HG02623 (cell line): Measurements from ENCODE around the gene EIF2S2.

Experiments used
- ATAC-seq: cut with Tn5 transposase; IDR thresholded peaks from one replicate; pipeline ENCODE4 v1.9.1; 2021; ENCODE audit warnings: moderate library complexity; ENCODE audit not compliant: unreplicated experiment

EIF2S2 gene

DNA sequence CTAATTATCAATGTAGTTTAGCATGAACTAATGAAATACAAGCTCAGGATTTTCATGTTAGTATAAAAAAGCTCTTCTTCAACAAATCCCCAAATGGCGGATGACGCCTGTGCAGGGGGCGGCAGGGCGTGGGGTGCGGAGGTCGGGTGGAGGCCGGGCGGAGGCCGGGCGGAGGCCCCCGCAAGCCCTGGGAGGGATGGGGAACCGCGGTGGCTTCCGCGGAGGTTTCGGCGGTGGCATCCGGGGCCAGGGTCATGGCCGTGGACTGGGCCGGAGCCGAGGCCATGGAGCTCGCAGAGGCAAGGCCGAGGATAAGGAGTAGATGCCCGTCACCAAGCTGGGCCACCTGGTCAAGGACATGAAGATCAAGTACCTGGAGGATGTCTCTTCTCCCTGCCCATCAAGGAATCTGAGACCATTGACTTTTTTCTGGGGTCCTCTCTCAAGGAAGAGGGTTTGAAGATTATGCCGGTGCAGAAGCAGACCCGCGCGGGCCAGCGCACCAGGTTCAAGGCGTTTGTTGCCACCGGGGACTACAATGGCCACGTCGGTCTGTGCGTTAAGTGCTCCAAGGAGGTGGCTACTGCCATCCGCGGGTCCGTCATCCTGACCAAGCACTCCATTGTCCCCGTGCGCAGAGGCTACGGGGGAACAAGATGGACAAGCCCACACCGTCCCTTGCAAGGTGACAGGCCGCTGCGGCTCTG is 10.4 kb upstream of the EIF2S2 start:
- no peak for ATAC-seq

DNA sequence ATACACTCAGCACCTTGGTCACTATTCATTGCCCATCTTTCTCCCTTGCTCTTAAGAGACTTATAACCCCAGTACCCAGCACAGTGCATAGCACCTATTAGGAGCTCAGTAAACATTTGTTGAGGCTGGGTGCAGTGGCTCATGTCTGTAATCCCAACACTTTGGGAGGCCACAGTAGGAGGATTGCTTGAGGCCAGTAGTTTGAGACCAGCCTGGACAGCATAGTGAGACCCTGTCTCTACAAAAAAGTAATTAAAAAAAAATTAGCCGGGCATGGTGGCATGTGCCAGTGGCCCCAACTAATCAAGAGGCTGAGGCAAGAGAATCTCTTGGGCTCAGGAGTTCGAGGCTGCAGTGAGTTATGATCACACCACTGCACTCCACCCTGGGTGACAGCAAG is 8.2 kb upstream of the EIF2S2 start:
- ATAC-seq: no peak

- ATAC-seq: no peak
These were observed 3.2 kb upstream of the EIF2S2 start for GRCh38 chr20:34115232-34115631.

DNA sequence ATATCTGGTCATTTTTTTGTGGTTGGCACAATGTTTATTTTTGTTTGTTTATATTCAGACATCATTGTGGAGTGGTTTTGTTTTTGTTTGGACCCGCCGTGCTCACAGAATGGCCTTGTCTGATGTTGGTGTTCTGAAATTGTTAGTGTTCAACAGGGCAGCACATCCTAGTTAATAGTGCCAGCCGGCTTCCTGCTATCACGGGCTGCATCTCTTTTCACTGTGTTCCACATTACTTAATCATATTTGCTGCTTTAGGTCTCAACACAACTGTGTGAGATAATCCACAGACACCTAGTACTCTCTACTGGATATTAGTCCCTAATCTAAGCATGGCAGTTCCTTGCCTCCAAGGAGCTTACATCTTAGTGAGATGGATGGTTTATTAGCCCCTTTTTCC is 2.8 kb upstream of the EIF2S2 start:
- ATAC-seq: no peak

- ATAC-seq: no peak
These were observed 608 bp upstream of the EIF2S2 start for GRCh38 chr20:34112600-34113101.

- ATAC-seq: no peak
These were observed 1.1 kb downstream of the EIF2S2 start for GRCh38 chr20:34110745-34111641.

DNA sequence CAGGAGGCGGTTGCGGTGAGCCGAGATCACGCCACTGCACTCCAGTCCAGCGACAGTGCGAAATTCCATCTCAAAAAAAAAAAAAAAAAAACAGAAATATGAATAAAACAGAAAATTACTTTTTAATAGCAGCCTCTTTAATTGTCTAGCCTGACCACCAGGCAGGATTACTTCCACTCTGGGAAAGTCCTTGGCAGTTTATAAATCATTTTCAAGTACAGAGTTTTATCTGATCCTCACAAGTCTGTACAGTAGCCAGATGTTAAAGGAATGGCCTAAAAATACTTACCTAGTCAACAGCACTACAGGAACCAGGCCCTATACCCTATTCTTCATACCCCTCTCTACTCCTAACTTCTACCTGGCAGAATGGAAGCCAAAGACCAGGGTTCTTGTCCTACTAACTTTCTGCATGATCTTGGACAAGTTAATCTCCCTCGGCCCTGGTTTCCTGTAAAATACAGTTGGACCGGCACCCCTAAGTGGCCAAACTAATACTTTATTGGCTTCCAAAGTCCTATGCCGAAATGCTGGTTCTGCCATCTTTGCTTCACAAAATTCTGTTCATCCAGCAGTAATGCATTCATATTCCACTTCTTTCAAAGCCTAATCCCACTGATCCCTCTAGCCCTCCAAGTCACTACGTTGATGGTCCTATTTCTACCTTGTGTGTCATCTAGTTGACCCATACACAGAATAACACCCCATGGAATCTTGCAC is 1.9 kb downstream of the EIF2S2 start:
- no peak for ATAC-seq

GRCh38 chr20:34109442-34109841 is 2.6 kb downstream of the EIF2S2 start:
- no peak for ATAC-seq

DNA sequence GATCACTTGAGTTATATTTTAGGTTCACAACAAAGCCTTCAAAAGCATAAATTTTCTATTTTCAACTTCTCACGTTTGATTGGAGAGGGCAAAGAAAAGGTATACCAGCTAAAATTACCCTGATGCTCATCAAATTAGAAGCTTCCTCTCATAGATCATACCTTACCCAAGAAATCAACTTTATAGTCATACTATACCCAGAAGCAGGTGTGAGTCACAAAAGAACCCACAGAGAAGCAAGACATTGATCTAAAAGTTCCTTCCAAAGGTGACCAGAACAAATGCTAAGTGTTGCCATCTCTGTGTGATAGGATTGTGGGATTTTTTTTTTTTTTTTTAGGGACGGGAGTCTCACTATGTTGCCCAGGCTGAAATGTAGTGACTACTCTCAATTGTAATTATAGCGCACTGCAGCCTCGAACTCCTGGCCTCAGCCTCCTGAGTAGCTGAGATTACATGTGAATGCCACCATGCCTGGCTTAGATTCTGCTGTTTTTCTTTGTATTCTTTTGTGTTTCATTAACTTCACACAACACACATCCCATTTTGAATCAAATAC is 3.3 kb downstream of the EIF2S2 start:
- ATAC-seq: no peak

- ATAC-seq: no peak
These were observed 5.9 kb downstream of the EIF2S2 start for GRCh38 chr20:34105978-34106675.

GRCh38 chr20:34104059-34104458 is 8.0 kb downstream of the EIF2S2 start:
- no peak for ATAC-seq

DNA sequence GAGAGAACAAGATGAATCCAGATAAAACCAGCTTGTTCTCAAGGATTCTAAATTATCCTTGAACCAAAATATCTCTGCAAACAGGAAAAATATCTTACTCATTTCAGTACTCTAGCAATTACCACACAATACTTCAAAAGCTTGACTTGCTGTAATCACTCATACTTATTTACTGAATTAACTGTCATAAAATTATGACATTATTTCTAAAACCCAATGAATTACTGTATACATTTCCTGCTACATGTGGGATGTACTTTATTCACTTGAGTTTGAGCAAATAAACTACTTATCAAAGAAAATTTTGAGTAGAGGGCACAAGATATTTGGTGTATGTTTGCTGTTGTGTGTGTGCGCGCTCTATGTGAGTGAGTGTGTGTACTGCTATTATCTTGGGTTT is 9.7 kb downstream of the EIF2S2 start:
- no peak for ATAC-seq

GRCh38 chr20:34100576-34100975 is 11.5 kb downstream of the EIF2S2 start:
- no peak for ATAC-seq

DNA sequence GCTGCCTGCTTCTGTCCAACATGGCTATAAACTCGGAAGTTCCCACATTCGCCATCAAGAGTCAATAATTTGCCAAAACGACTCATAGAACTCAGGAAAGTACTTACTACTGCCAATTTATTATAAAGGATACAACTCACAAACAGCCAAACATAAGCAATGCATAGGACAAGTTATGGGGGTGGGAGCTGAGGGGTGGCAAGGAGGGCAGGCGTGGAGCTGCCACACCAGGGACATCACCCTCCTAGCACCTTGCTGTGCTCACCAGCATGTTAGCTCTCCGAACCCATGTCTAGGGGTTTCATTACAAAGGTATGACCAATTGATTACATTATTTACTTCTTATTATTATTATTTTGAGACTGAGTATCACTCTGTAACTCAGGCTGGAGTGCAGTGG is 12.4 kb downstream of the EIF2S2 start:
- no peak for ATAC-seq

DNA sequence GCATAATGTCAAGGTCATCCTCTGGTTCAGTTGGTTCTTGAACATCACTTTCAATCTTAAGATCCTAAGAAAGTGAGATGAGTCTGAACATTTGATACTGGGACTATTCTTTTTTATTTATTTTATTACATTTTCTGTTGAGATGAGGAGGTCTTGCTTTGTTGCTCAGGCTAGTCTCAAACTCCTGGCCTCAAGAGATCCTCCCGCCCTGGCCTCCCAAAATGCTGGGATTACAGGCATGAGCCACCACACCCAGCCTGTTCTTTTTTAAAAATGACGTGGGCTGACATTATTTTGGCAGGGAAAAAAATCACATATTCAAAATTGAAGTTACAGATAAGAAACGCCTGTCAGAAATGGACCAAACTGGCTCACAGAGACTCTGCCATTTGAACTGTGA is 13.5 kb downstream of the EIF2S2 start:
- ATAC-seq: no peak

GRCh38 chr20:34096699-34097444 is 15.2 kb downstream of the EIF2S2 start:
- no peak for ATAC-seq

DNA sequence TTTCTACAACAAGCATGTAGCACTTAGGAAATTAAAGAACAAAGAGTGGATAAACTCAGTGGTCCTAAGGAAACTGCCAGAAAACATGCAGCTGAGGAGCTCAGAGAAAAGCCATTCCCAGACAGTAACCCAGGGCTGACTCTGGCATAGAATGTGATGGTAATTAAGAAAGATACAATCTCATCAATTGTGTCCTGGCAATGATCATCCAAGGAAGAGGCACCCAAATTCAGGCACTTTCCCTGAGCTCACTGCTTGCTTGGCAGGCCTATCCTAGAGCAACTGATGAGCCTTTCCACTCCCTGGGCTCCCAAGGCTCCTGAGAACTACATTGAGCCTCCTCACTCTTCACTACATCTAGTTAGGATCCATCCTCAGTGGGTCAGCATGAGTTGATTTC is 16.2 kb downstream of the EIF2S2 start:
- ATAC-seq: no peak

DNA sequence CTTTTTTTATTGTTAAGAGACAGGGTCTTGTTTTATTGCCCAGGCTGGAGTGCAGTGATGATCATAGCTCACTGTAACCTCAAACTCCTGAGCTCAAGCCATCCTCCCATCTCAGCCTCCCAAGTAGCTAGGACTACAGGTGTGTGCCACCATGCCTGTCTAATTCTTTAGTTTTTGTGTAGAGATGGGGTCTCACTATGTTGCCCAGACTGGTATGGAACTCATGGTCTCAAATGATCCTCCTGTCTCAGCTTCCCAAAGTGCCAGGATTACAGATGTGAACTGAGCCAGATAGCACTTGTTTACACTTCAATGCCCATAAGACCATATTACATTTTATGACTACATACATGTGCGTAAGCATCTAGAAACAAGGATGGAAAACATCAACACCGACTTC is 18.1 kb downstream of the EIF2S2 start:
- no peak for ATAC-seq

DNA sequence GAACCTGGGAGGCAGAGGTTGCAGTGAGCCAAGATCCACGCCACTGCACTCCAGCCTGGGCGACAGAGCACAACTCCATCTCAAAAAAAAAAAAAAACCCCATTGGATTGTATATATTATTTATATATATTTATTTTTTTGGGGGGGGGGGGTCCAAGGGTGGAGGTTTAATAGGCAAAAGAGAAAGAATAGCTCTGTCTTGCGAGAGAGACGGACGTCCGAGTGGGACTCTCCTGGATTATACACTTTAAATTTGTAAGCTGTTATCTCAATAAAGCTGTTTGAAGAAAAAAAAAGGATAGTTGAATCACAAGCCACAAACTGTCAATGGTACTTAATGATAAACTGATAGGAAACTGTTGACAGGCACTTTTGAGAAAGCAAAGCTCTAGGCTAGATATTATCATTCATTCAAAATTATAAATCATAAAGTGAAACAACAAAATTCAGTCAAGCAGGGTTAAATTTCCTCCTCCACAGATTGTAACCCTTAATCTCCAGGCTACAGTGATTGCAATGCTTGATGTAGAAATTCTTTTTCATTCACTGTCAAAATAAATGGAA is 20.3 kb downstream of the EIF2S2 start:
- ATAC-seq: no peak

DNA sequence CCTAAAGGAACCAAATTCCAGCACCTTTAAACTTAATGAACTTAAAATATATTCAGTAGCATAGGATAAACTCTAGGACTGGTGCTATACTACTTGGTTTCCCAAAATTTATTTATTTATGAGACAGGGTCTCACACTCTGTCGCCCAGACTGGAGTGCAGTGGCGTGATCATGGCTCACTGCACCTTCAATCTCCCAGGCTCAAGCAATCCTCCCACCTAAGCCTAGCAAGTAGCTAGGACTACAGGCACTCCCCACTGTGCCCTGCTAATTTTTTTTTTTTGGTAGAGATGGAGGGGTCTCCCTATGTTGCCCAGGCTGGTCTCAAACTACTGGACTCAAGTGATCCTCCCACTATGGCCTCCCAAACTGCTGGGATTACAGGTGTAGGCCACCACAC is 21.4 kb downstream of the EIF2S2 start:
- no peak for ATAC-seq
